Activated CD4-positive, alpha-beta memory T cell treated with anti-CD3 and anti-CD28 coated beads for 36 hours (primary cell): Measurements from ENCODE around the gene DGLUCY. TPM values are rescaled to one million over a fixed set of nuclear protein-coding genes. Genes with fewer than 3 reads are reported as not detected.
A peak's percentile ranks its signal among the peaks of the same experiment; 100 is the strongest.

Experiments
- CTCF ChIA-PET: fragments of 350-600 bp; sonication (Branson Sonifier 250); formaldehyde crosslinking; loops from one replicate; lab custom pipeline; 2021; ENCODE audit warnings: antibody characterized with exemption, inconsistent platforms; lab: Charles Lee
- POLR2A ChIA-PET: fragments of 350-600 bp; sonication (Branson Sonifier 250); formaldehyde crosslinking; loops from one replicate; lab custom pipeline; 2021; ENCODE audit warnings: antibody characterized with exemption; lab: Charles Lee
- DNase-seq: peaks from one replicate; pipeline ENCODE4 v3.0.0-alpha.2; 2020
- H3K27ac Mint-ChIP-seq: one replicate; pipeline ENCODE4 v1.8.0; 2021; ENCODE audit warnings: mixed read lengths
- H3K27me3 Mint-ChIP-seq: one replicate; pipeline ENCODE4 v1.8.0; 2021; ENCODE audit warnings: mixed read lengths
- H3K36me3 Mint-ChIP-seq: one replicate; pipeline ENCODE4 v1.8.0; 2021; ENCODE audit warnings: mixed read lengths
- H3K4me1 Mint-ChIP-seq: one replicate; pipeline ENCODE4 v1.8.0; 2021; ENCODE audit warnings: low read depth, mixed read lengths
- H3K4me3 Mint-ChIP-seq: one replicate; pipeline ENCODE4 v1.8.0; 2021; ENCODE audit warnings: mild to moderate bottlenecking, mixed read lengths
- H3K9me3 Mint-ChIP-seq: one replicate; pipeline ENCODE4 v1.8.0; 2021; ENCODE audit warnings: mixed read lengths
- intact Hi-C: fragments of 100-400 bp; cut with micrococcal nuclease; formaldehyde crosslinking; loops from one replicate; pipeline ENCODE4 v1.15.1; 2023
- total RNA-seq, 2 experiments: library from RNA; stranded (reverse); gene quantifications; one replicate each; pipeline ENCODE4 v1.2.3, GENCODE V29; 2021

DGLUCY gene
- total RNA-seq, 2 experiments from 2014 or later = 54.3 to 58.1 TPM

DNA sequence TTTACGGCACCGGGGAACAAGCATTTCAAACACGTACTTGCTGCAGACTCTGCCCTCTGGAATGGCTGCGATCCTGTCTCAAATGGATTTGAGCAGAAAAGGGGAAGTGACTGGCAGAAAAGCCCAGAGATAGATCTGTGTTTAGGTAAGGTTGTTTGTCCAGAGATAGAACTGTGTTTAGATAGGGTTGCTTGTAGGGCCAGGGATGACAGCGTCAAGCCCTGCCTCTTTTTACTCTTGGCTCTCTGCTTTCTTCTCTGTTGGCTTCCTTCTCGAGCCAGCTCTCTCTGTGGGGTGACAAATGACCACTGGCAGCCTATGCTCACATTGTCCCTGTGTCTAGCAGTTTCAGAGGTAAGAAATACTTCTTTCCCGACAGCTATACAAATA lies 11.4 kb downstream of the DGLUCY start:
- CTCF ChIA-PET = interaction anchor here (2.8 kb wide), 1 partner anchor 14 kb away, joined by 7 read pairs; no protein-coding TSS in a partner anchor
- no peaks in the 10 kb centered on the region for H3K9me3 Mint-ChIP-seq
- POLR2A ChIA-PET = no interaction called here
- H3K36me3 Mint-ChIP-seq = peaks cover 33% of the 10 kb centered on the region
- intact Hi-C loops = no loop called here
- no peak overlapping the region for H3K27ac Mint-ChIP-seq
- peaks cover 37% of the 10 kb centered on the region for H3K4me1 Mint-ChIP-seq
- DNase-seq = no peak
- no peak overlapping the region for H3K4me3 Mint-ChIP-seq
- H3K27me3 Mint-ChIP-seq = no peaks in the 10 kb centered on the region

DNA sequence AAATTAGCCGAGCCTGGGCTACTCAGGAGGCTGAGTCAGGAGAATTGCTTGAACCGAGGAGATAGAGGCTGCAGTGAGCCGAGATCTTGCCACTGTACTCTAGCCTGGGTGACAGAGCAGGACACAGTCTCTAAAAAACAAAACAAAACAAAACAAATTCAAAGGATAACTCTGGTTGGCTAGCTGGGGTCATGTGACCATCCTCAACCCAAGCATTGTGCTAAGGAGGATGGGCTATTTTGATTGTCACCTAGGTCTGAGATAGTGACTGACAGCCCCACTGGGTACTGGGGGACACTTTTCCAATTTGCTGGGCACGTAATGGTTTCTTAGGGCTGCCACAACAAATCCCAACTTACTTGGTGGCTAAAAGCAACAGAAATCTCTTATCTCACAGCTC lies 11.9 kb downstream of the DGLUCY start:
- no peak overlapping the region for H3K27ac Mint-ChIP-seq
- H3K9me3 Mint-ChIP-seq = no peaks in the 10 kb centered on the region
- ChIA-PET CTCF (interaction anchor here (2.8 kb wide), 1 partner anchor 13 kb away, joined by 7 read pairs; no protein-coding TSS in a partner anchor), POLR2A (no interaction called here)
- peaks cover 30% of the 10 kb centered on the region for H3K36me3 Mint-ChIP-seq
- peaks cover 34% of the 10 kb centered on the region for H3K4me1 Mint-ChIP-seq
- no peak overlapping the region for H3K4me3 Mint-ChIP-seq
- H3K27me3 Mint-ChIP-seq = no peaks in the 10 kb centered on the region
- DNase-seq = no peak
- intact Hi-C loops = no loop called here

DNA sequence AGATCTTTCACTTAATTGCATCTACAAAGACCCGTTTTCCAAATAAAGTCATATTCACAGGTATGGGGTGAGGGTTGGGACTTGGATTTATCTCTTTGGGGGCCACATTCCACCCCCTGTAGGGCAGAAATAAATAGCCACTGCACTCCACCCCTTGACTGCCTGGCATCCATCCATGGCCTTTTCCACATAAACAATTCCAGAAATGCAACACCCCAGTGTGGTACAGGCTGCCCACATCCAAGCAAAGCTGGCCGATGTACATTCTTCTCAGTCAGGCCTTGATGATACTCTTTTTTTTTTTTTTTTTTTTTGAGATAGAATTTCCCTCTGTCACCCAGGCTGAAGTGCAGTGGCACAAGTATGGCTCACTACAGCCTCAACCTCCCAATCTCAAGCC lies 12.9 kb downstream of the DGLUCY start:
- intact Hi-C loops = no loop called here
- DNase-seq = no peak
- Mint-ChIP-seq H3K36me3 (peaks cover 34% of the 10 kb centered on the region), H3K27ac (no peak overlapping the region), H3K27me3 (no peaks in the 10 kb centered on the region), H3K4me3 (no peak overlapping the region), H3K9me3 (no peaks in the 10 kb centered on the region), H3K4me1 (peaks cover 27% of the 10 kb centered on the region)
- ChIA-PET POLR2A (no interaction called here), CTCF (interaction anchor here (2.8 kb wide), 1 partner anchor 12 kb away, joined by 7 read pairs; no protein-coding TSS in a partner anchor)

DNA sequence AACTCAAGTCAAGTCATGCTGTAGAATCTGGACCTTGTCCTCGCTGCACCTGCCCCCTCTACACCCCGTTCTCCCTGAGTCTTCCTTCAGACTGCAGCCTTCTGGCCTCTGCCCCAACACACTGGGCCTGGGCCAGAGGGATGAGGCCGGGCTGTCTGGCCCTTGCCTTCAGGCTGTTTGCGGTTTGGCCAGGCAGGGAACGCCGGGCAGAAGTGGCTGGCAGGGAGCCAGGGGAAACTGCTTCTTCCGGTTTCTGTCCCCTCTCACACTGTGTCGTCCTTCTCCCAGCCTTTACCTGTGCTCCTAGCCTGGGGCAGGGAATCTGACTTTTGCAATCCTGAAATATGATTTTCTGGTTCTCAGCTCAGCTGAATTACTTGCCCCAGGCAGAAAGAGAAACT lies 13.5 kb downstream of the DGLUCY start:
- no peak overlapping the region for H3K4me3 Mint-ChIP-seq
- DNase-seq = no peak
- H3K36me3 Mint-ChIP-seq = peaks cover 34% of the 10 kb centered on the region
- H3K4me1 Mint-ChIP-seq = peaks cover 26% of the 10 kb centered on the region
- POLR2A ChIA-PET = no interaction called here
- intact Hi-C loops = no loop called here
- CTCF ChIA-PET = interaction anchor here (2.8 kb wide), 1 partner anchor 11 kb away, joined by 7 read pairs; no protein-coding TSS in a partner anchor
- no peaks in the 10 kb centered on the region for H3K9me3 Mint-ChIP-seq
- H3K27ac Mint-ChIP-seq = no peak overlapping the region
- H3K27me3 Mint-ChIP-seq = no peaks in the 10 kb centered on the region

DNA sequence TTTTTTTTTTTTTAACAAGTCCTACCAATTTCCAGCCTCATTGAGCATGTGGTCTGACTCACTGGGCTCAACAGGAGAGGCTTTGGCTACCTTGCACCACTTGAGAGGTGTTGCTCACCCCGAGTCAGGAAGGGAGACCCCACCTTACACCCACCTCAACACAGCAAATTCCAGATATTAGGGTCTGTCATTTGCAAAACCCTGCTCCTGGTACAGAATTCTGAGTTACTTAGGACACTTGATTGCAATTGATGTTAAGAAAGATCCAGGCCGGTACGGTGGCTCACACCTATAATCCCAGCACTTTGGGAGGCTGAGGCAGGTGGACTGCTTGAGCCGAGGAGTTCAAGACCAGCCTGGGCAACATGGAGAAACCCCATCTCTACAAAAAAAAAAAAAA lies 14.1 kb downstream of the DGLUCY start:
- ChIA-PET CTCF (interaction anchor here (2.8 kb wide), 1 partner anchor 11 kb away, joined by 7 read pairs; no protein-coding TSS in a partner anchor), POLR2A (no interaction called here)
- no peak for DNase-seq
- Mint-ChIP-seq H3K9me3 (no peaks in the 10 kb centered on the region), H3K4me1 (peaks cover 25% of the 10 kb centered on the region), H3K36me3 (peaks cover 37% of the 10 kb centered on the region), H3K27me3 (no peaks in the 10 kb centered on the region), H3K27ac (no peak overlapping the region), H3K4me3 (no peak overlapping the region)
- intact Hi-C loops = no loop called here

DNA sequence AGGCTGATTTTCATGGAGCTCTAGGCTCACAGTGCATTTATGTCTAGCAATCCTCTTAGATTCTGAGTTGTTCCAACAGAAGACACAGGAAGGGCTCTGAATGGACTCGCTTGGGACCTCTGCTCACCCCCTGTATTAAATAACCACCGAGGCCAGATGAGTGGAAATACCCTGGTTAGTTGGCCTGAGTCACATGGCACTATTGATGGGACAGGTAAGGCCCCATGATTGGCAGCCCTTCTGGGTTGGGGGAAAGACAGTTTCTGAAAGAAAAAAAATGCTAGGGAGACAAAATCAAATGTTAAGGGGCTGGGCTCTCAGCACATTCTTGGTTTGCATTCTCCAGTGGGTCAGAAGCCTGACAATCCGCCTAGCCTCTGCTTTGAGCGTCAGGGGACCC lies 14.8 kb downstream of the DGLUCY start:
- CTCF ChIA-PET = no interaction called here
- H3K9me3 Mint-ChIP-seq = no peaks in the 10 kb centered on the region
- H3K27ac Mint-ChIP-seq = peak overlapping the region; percentile 33
- H3K36me3 Mint-ChIP-seq = peaks cover 37% of the 10 kb centered on the region
- DNase-seq = no peak
- intact Hi-C loops = no loop called here
- H3K4me1 Mint-ChIP-seq = peaks cover 22% of the 10 kb centered on the region
- POLR2A ChIA-PET = no interaction called here
- H3K27me3 Mint-ChIP-seq = no peaks in the 10 kb centered on the region
- H3K4me3 Mint-ChIP-seq = no peak overlapping the region

DNA sequence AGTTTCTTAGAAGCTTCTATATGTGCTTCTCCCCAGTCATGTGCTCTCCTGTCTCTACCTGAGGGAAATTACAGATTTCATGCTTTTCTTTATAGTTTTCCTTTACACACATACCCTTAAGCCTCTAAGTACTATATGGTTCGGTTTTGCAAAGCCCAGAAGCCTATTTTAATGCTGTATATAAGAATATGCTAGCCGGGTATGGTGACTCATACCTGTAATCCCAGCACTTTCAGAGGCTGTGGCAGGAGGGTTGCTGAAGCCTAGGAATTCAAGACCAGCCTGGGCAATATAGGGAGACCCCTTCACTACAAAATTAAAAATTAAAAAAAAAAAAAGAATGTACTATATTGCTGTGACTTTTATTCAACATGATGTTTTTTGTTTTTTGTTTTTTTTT lies 15.4 kb downstream of the DGLUCY start:
- H3K9me3 Mint-ChIP-seq = no peaks in the 10 kb centered on the region
- peaks cover 38% of the 10 kb centered on the region for H3K36me3 Mint-ChIP-seq
- H3K27ac Mint-ChIP-seq = no peak overlapping the region
- H3K27me3 Mint-ChIP-seq = no peaks in the 10 kb centered on the region
- ChIA-PET POLR2A (no interaction called here), CTCF (no interaction called here)
- intact Hi-C loops = no loop called here
- H3K4me3 Mint-ChIP-seq = no peak overlapping the region
- peaks cover 21% of the 10 kb centered on the region for H3K4me1 Mint-ChIP-seq
- no peak for DNase-seq

DNA sequence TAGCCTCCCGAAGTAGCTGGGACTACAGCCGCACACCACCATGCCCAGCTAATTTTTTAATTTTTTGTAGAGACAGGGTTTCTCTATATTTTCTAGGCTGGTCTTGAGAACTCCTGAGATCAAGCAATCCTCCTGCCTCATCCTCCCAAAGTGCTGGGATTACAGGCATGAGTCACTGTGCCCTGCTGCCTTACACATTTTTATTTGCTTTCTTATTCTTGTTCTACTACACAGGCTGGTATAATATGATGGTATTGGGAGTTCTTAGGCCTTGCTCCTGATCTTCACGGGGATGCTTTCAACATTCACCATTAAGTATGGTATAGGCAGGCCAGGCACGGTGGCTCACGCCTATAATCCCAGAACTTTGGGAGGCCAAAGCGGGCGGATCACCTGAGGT lies 21.2 kb downstream of the DGLUCY start:
- H3K36me3 Mint-ChIP-seq = peaks cover 19% of the 10 kb centered on the region
- H3K9me3 Mint-ChIP-seq = no peaks in the 10 kb centered on the region
- intact Hi-C loops = loop anchor here (5.0 kb wide), 1 partner anchor 37 kb away; no protein-coding TSS in a partner anchor
- H3K27ac Mint-ChIP-seq = no peak overlapping the region
- POLR2A ChIA-PET = no interaction called here
- H3K27me3 Mint-ChIP-seq = no peaks in the 10 kb centered on the region
- H3K4me1 Mint-ChIP-seq = peaks cover 25% of the 10 kb centered on the region
- CTCF ChIA-PET = interaction anchor here (1.4 kb wide), 1 partner anchor 232 kb away, joined by 3 read pairs; no protein-coding TSS in a partner anchor
- H3K4me3 Mint-ChIP-seq = no peak overlapping the region
- no peak for DNase-seq

DNA sequence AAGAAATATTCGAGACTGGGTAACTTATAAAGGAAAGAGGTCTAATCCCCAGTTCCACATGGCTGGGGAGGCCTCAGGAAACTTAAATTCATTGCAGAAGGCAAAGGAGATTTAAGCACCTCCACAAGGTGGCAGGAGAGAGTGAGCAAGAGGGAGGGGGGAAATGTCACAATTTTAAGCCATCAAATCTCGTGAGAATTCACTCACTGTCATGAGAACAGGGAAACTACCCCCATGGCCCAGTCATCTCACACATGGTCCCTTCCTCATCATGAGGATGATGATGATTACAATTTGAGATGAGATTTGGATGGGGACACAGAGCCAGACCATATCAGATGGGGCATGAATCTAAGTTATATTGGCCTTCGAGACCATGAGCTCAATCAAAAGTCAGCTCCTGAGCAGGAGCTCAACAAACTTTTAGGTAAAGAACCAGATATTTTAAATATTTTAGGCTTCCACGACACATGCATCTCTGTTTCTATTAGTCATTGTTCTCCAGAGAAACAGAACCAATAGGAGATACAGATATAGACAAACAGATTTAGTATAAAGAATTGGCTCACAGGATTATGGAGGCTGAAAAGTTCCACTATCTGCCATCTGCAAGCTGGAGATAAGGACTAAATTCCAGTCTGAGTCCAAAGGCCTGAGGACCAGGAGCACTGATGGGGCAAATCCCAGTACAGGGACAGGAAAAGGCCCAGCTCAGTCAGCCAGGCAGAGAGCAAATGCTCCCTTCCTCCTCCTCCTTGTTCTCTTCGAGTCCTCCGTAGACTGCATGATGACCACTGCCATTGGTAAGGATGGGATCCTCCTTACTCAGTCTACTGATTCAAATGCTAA lies 24.9 kb downstream of the DGLUCY start:
- Mint-ChIP-seq H3K27ac (peak overlapping the region; percentile 77), H3K4me1 (peaks cover 51% of the 10 kb centered on the region)
- intact Hi-C loops = loop anchor here (1.0 to 5.0 kb wide), 2 partner anchors 34 to 235 kb away; no protein-coding TSS in a partner anchor

DNA sequence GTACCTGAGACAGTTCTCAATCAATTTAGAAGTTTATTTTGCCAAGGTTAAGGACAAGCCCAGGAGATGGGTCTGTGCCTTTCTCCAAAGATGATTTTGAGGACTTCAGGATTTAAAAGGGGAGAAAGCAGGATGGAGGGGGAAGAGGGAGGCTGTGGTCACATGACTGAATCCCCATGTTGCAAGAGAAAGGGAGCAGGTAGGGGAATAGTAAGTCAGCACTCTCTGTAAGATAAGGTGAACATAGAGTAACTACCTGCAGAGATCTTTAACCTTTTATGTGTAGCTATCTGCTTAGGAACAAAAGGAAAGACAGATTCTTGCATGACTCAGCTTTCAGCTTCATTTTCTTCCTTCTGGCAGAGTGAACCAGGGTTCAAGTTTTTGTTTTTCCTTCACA lies 25.9 kb downstream of the DGLUCY start:
- ChIA-PET POLR2A (interaction anchor here (1.0 kb wide), 1 partner anchor 169 kb away, joined by 4 read pairs; no protein-coding TSS in a partner anchor), CTCF (interaction anchor here (1.3 to 3.1 kb wide), 6 partner anchors 13 to 237 kb away, joined by 3 to 19 read pairs (median 6); no protein-coding TSS in a partner anchor)
- no peak for DNase-seq
- Mint-ChIP-seq H3K4me1 (peaks cover 55% of the 10 kb centered on the region), H3K9me3 (no peaks in the 10 kb centered on the region), H3K27ac (peak overlapping the region; percentile 30), H3K27me3 (no peaks in the 10 kb centered on the region), H3K36me3 (peaks cover 5% of the 10 kb centered on the region), H3K4me3 (no peak overlapping the region)
- intact Hi-C loops = loop anchor here (5.0 kb wide), 1 partner anchor 33 kb away; no protein-coding TSS in a partner anchor

More for the DNA sequence above, 24.9 kb downstream of the DGLUCY start:
- POLR2A ChIA-PET = interaction anchor here (0.5 to 1.0 kb wide), 2 partner anchors 69 to 168 kb away, joined by 3 to 4 read pairs; no protein-coding TSS in a partner anchor
- Mint-ChIP-seq H3K36me3 (peaks cover 8% of the 10 kb centered on the region), H3K9me3 (no peaks in the 10 kb centered on the region), H3K27me3 (no peaks in the 10 kb centered on the region), H3K4me3 (no peak overlapping the region)
- DNase-seq = peak; percentile 74
- CTCF ChIA-PET = interaction anchor here (0.6 to 3.1 kb wide), 17 partner anchors 12 to 236 kb away, joined by 3 to 19 read pairs (median 4); no protein-coding TSS in a partner anchor

DNA sequence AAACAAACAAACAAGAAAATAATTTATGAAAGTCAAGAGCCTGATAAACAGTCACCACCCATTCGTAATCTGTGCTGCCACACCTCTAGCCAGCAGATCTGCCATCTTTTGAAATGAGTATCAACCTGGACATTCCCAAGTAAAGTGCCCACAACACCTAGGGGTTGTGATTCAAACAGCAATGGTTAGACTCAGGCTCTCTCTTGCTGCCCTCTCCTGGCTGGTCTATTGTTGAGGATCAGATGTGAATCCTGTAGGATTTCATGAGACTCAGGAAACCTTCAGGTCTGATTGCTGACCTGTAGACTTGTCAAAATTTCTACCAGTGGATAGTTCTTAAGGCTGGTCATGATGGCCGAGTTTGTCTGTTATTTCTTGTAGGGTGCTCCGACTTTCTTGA lies 26.8 kb downstream of the DGLUCY start:
- no peaks in the 10 kb centered on the region for H3K9me3 Mint-ChIP-seq
- H3K27me3 Mint-ChIP-seq = no peaks in the 10 kb centered on the region
- peaks cover 1% of the 10 kb centered on the region for H3K36me3 Mint-ChIP-seq
- CTCF ChIA-PET = interaction anchor here (2.6 to 3.1 kb wide), 2 partner anchors 33 to 238 kb away, joined by 17 to 19 read pairs; no protein-coding TSS in a partner anchor
- POLR2A ChIA-PET = no interaction called here
- H3K27ac Mint-ChIP-seq = peak overlapping the region; percentile 46
- H3K4me1 Mint-ChIP-seq = peaks cover 54% of the 10 kb centered on the region
- DNase-seq = peak; percentile 20
- intact Hi-C loops = no loop called here
- no peak overlapping the region for H3K4me3 Mint-ChIP-seq

DNA sequence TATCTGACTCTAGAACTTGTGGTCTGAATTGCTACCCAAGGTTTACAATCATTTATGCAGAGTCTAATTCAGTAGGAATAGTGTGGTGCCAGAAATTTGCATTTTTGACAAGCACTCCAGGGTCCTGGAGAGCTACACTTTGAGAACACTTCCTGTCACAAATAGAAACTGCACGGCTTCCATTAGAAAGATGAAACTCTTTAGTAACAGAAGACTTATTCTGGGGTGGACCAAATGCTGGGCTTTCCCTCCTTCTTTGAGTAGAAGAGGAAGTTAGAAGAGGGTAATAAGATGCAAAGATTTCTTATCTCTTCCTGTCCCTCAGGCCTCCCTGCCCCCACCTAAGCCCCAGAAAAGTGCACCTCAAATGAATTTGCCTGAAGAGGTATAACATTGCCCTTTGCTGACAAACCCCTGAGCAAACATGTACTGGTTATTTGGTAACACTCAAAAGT lies 28.4 kb downstream of the DGLUCY start:
- no peak overlapping the region for H3K4me3 Mint-ChIP-seq
- H3K27ac Mint-ChIP-seq = peak overlapping the region; percentile 71
- no peaks in the 10 kb centered on the region for H3K9me3 Mint-ChIP-seq
- POLR2A ChIA-PET = no interaction called here
- H3K4me1 Mint-ChIP-seq = peaks cover 54% of the 10 kb centered on the region
- intact Hi-C loops = no loop called here
- CTCF ChIA-PET = interaction anchor here (0.7 to 1.5 kb wide), 3 partner anchors 28 to 250 kb away, joined by 3 to 4 read pairs (median 3); no protein-coding TSS in a partner anchor
- no peaks in the 10 kb centered on the region for H3K27me3 Mint-ChIP-seq
- peaks cover 10% of the 10 kb centered on the region for H3K36me3 Mint-ChIP-seq
- peak; percentile 33 for DNase-seq
